GM12892 (cell line): ENCODE results near the gene HDC.

Experiments
- POLR2A ChIP-seq: IDR thresholded peaks from 2 replicates; pipeline ENCODE4 v1.6.1; 2011; ENCODE audit warnings: low read depth, low read length, control low read depth
- POLR2AphosphoS5 ChIP-seq: IDR thresholded peaks from 2 replicates; pipeline ENCODE4 v1.6.1; 2011; ENCODE audit warnings: low read depth, low read length, control low read depth
- TAF1 ChIP-seq: IDR thresholded peaks from 2 replicates; pipeline ENCODE4 v1.6.1; 2011; ENCODE audit warnings: low read depth, mild to moderate bottlenecking, control low read depth, low read length, borderline replicate concordance

- TF ChIP-seq POLR2A: no peak
- TF ChIP-seq POLR2AphosphoS5: no peak
- no peak for TF ChIP-seq TAF1
These were observed 24.2 kb upstream of the HDC start for GRCh38 chr15:50289749-50290148.
